ENCODE results near the gene ARID1B.

ARID1B gene

GRCh38 chr6:157211603-157212455, 434.7 kb downstream of the ARID1B start:
- no peak for DNase-seq
- in situ Hi-C loops (cut with MboI; ENCODE audit: low pct_unique_long_range_greater_than_20kb, low sequenced_read_pairs) = no loop called here

GRCh38 chr6:157213426-157213825, 436.2 kb downstream of the ARID1B start:
- in situ Hi-C loops (cut with MboI; ENCODE audit: low pct_unique_long_range_greater_than_20kb, low sequenced_read_pairs) = no loop called here
- DNase-seq = no peak

- DNase-seq = no peak
- in situ Hi-C loops (cut with MboI; ENCODE audit: low pct_unique_long_range_greater_than_20kb, low sequenced_read_pairs) = no loop called here
Observed at GRCh38 chr6:157213907-157214565, 436.9 kb downstream of the ARID1B start.

GRCh38 chr6:157215717-157216116, 438.5 kb downstream of the ARID1B start:
- in situ Hi-C loops (cut with MboI; ENCODE audit: low pct_unique_long_range_greater_than_20kb, low sequenced_read_pairs) = no loop called here

GRCh38 chr6:157216570-157216969, 439.4 kb downstream of the ARID1B start:
- DNase-seq = no peak

More at GRCh38 chr6:157215717-157216116, 438.5 kb downstream of the ARID1B start:
- no peak for DNase-seq

GRCh38 chr6:157217198-157217893, 440.2 kb downstream of the ARID1B start:
- no peak for DNase-seq
- in situ Hi-C loops (cut with MboI; ENCODE audit: low pct_unique_long_range_greater_than_20kb, low sequenced_read_pairs) = no loop called here

More at GRCh38 chr6:157216570-157216969, 439.4 kb downstream of the ARID1B start:
- in situ Hi-C loops (cut with MboI; ENCODE audit: low pct_unique_long_range_greater_than_20kb, low sequenced_read_pairs) = no loop called here

- DNase-seq = no peak
- in situ Hi-C loops (cut with MboI; ENCODE audit: low pct_unique_long_range_greater_than_20kb, low sequenced_read_pairs) = no loop called here
Observed at GRCh38 chr6:157217894-157218370, 440.8 kb downstream of the ARID1B start.

GRCh38 chr6:157218371-157219198, 441.4 kb downstream of the ARID1B start:
- in situ Hi-C loops (cut with MboI; ENCODE audit: low pct_unique_long_range_greater_than_20kb, low sequenced_read_pairs) = no loop called here
- DNase-seq = no peak

GRCh38 chr6:157219201-157220200, 442.3 kb downstream of the ARID1B start:
- peak; percentile 49 for DNase-seq
- in situ Hi-C loops (cut with MboI; ENCODE audit: low pct_unique_long_range_greater_than_20kb, low sequenced_read_pairs) = no loop called here

GRCh38 chr6:157220485-157220884, 443.3 kb downstream of the ARID1B start:
- DNase-seq = no peak
- in situ Hi-C loops (cut with MboI; ENCODE audit: low pct_unique_long_range_greater_than_20kb, low sequenced_read_pairs) = no loop called here

- peak; percentile 81 for DNase-seq
- in situ Hi-C loops (cut with MboI; ENCODE audit: low pct_unique_long_range_greater_than_20kb, low sequenced_read_pairs) = no loop called here
Observed at GRCh38 chr6:157221049-157221816, 444.1 kb downstream of the ARID1B start.

- in situ Hi-C loops (cut with MboI; ENCODE audit: low pct_unique_long_range_greater_than_20kb, low sequenced_read_pairs) = no loop called here
- no peak for DNase-seq
Observed at GRCh38 chr6:157221817-157222175, 444.6 kb downstream of the ARID1B start.

GRCh38 chr6:157222201-157222981, 445.2 kb downstream of the ARID1B start:
- in situ Hi-C loops (cut with MboI; ENCODE audit: low pct_unique_long_range_greater_than_20kb, low sequenced_read_pairs) = no loop called here
- DNase-seq = no peak

- in situ Hi-C loops (cut with MboI; ENCODE audit: low pct_unique_long_range_greater_than_20kb, low sequenced_read_pairs) = no loop called here
Observed at GRCh38 chr6:157223021-157223430, 445.8 kb downstream of the ARID1B start.

GRCh38 chr6:157223511-157223910, 446.3 kb downstream of the ARID1B start:
- in situ Hi-C loops (cut with MboI; ENCODE audit: low pct_unique_long_range_greater_than_20kb, low sequenced_read_pairs) = no loop called here
- DNase-seq = no peak

More at GRCh38 chr6:157223021-157223430, 445.8 kb downstream of the ARID1B start:
- peak; percentile 94 for DNase-seq

- DNase-seq = no peak
- in situ Hi-C loops (cut with MboI; ENCODE audit: low pct_unique_long_range_greater_than_20kb, low sequenced_read_pairs) = no loop called here
Observed at GRCh38 chr6:157224178-157224950, 447.2 kb downstream of the ARID1B start.
